Mesenchymal stem cell (in vitro differentiated cells and primary cell): ENCODE measurements around the gene SLC13A4.

Source experiments
- DNase-seq: peaks from one replicate; pipeline ENCODE4 v3.0.0-alpha.2; 2013
- H2AFZ ChIP-seq: one replicate; pipeline ENCODE4 v1.6.1; 2013; ENCODE audit warnings: low read depth, mild to moderate bottlenecking, control low read depth, inconsistent platforms, low read length, moderate library complexity
- H2AK5ac ChIP-seq: 2 replicates; pipeline ENCODE4 v1.6.1; 2013; ENCODE audit warnings: low read length, moderate library complexity, mild to moderate bottlenecking, inconsistent platforms; ENCODE audit not compliant: severe bottlenecking
- H2BK120ac ChIP-seq: one replicate; pipeline ENCODE4 v1.6.1; 2013; ENCODE audit warnings: low read depth, mild to moderate bottlenecking, inconsistent platforms, low read length, moderate library complexity
- H2BK12ac ChIP-seq, 2 experiments: one replicate each; pipeline ENCODE4 v1.6.1; 2013; ENCODE audit warnings: inconsistent platforms in 2 of 2, low read length in 2 of 2, mild to moderate bottlenecking in 2 of 2, moderate library complexity in 2 of 2, control low read depth in 1 of 2
- H2BK15ac ChIP-seq: one replicate; pipeline ENCODE4 v1.6.1; 2013; ENCODE audit warnings: mild to moderate bottlenecking, low read depth, inconsistent platforms; ENCODE audit not compliant: poor library complexity, severe bottlenecking
- H2BK5ac ChIP-seq: 2 replicates; pipeline ENCODE4 v1.6.1; 2013; ENCODE audit warnings: low read depth, mild to moderate bottlenecking, low read length, control low read depth, inconsistent platforms; ENCODE audit not compliant: poor library complexity, severe bottlenecking
- H3K14ac ChIP-seq, 2 experiments: one replicate each; pipeline ENCODE4 v1.6.1; 2013; ENCODE audit warnings: inconsistent platforms in 2 of 2, low read length in 2 of 2, control low read depth in 1 of 2, mild to moderate bottlenecking in 1 of 2, moderate library complexity in 1 of 2
- H3K18ac ChIP-seq, 2 experiments: one replicate each; pipeline ENCODE4 v1.6.1; 2013; ENCODE audit warnings: inconsistent platforms in 2 of 2, low read length in 2 of 2, control low read depth in 1 of 2, low read depth in 1 of 2, mild to moderate bottlenecking in 1 of 2
- H3K23ac ChIP-seq, 2 experiments: one replicate each; pipeline ENCODE4 v1.6.1; 2013; ENCODE audit warnings: inconsistent platforms in 2 of 2, low read length in 2 of 2, mild to moderate bottlenecking in 2 of 2, moderate library complexity in 2 of 2, control low read depth in 1 of 2
- H3K27ac ChIP-seq: 2 replicates; pipeline ENCODE4 v1.5.1; 2013; ENCODE audit warnings: mild to moderate bottlenecking, moderate library complexity, low read length, control low read depth, inconsistent platforms; ENCODE audit not compliant: poor library complexity, severe bottlenecking
- H3K27me3 ChIP-seq, 2 experiments: 2 replicates each; pipeline versions ENCODE4 v1.6.1 to v1.7.0; 2013; ENCODE audit warnings: low read length in 2 of 2, mild to moderate bottlenecking in 2 of 2, moderate library complexity in 2 of 2, control low read depth in 1 of 2, inconsistent platforms in 1 of 2; ENCODE audit not compliant: control insufficient read depth in 1 of 2, insufficient read depth in 1 of 2
- H3K36me3 ChIP-seq, 2 experiments: 2 replicates each; pipeline versions ENCODE4 v1.6.1 to v1.7.0; 2013; ENCODE audit warnings: low read length in 2 of 2, control low read depth in 1 of 2, inconsistent platforms in 1 of 2, low read depth in 1 of 2, mild to moderate bottlenecking in 1 of 2; ENCODE audit not compliant: insufficient read depth in 2 of 2, control insufficient read depth in 1 of 2
- H3K4ac ChIP-seq, 2 experiments: one replicate each; pipeline ENCODE4 v1.6.1; 2013; ENCODE audit warnings: inconsistent platforms in 2 of 2, low read length in 2 of 2, mild to moderate bottlenecking in 2 of 2, moderate library complexity in 2 of 2, control low read depth in 1 of 2, low read depth in 1 of 2
- H3K4me1 ChIP-seq: 2 replicates; pipeline ENCODE4 v1.6.1; 2013; ENCODE audit warnings: low read depth, low read length, control low read depth; ENCODE audit not compliant: control insufficient read depth, insufficient read depth
- H3K4me2 ChIP-seq: 2 replicates; pipeline ENCODE4 v1.6.1; 2013; ENCODE audit warnings: low read length, mild to moderate bottlenecking, inconsistent platforms; ENCODE audit not compliant: poor library complexity, severe bottlenecking
- H3K4me3 ChIP-seq, 2 experiments: 2 replicates each; pipeline versions ENCODE4 v1.5.1 to v1.7.0; 2013; ENCODE audit warnings: low read length in 2 of 2, mild to moderate bottlenecking in 2 of 2, control low read depth in 1 of 2, low read depth in 1 of 2; ENCODE audit not compliant: insufficient read depth in 1 of 2
- H3K79me1 ChIP-seq: replicated peaks from 2 replicates; pipeline ENCODE4 v1.6.1; 2013; ENCODE audit warnings: mild to moderate bottlenecking, control low read depth, low read length, inconsistent platforms; ENCODE audit not compliant: poor library complexity, severe bottlenecking
- H3K9ac ChIP-seq: 2 replicates; pipeline ENCODE4 v1.7.0; 2013; ENCODE audit warnings: mild to moderate bottlenecking, low read length, moderate library complexity
- H3K9me3 ChIP-seq: 2 replicates; pipeline ENCODE4 v1.7.0; 2013; ENCODE audit warnings: mild to moderate bottlenecking, low read length; ENCODE audit not compliant: control insufficient read depth
- H4K8ac ChIP-seq: one replicate; pipeline ENCODE4 v1.6.1; 2013; ENCODE audit warnings: inconsistent platforms, mild to moderate bottlenecking, low read length, moderate library complexity
- H4K91ac ChIP-seq: one replicate; pipeline ENCODE4 v1.6.1; 2013; ENCODE audit warnings: mild to moderate bottlenecking, low read length, inconsistent platforms
- WGBS: methylation state at CpG from one replicate; pipeline ENCODE4 v1.1.7; 2013; ENCODE audit warnings: mixed read lengths; 5-methylcytosine and 5-hydroxymethylcytosine counted together

The SLC13A4 gene

GRCh38 chr7:135773464-135773863 lies 45.5 kb upstream of the SLC13A4 start:
- Histone ChIP-seq H2AK5ac (no peak overlapping the region), H3K4me2 (no peak overlapping the region), H3K27me3 (peaks cover 0 to 2% of the 10 kb centered on the region in 2 experiments), H3K36me3 (no peaks in the 10 kb centered on the region), H3K14ac (no peak overlapping the region), H2BK15ac (no peak overlapping the region), H2BK120ac (no peak overlapping the region), H3K4me1 (no peaks in the 10 kb centered on the region), H2BK5ac (no peak overlapping the region), H2AFZ (no peak overlapping the region), H3K18ac (peak overlapping the region in 1 of 2 experiments; percentile 44), H3K79me1 (no peaks in the 10 kb centered on the region), H3K4ac (no peak overlapping the region), H3K27ac (no peak overlapping the region), H3K4me3 (no peak overlapping the region), H3K23ac (no peak overlapping the region), H4K91ac (no peak overlapping the region), H4K8ac (peak overlapping the region; percentile 29), H2BK12ac (peak overlapping the region; percentile 21 to 30), H3K9ac (no peak overlapping the region), H3K9me3 (peaks cover 9% of the 10 kb centered on the region)
- WGBS = 86% methylated on average over 3 of the region's 5 CpGs
- DNase-seq = no peak

GRCh38 chr7:135772639-135773222 lies 44.7 kb upstream of the SLC13A4 start:
- Histone ChIP-seq H2BK5ac (no peak overlapping the region), H2BK12ac (peak overlapping the region in 1 of 2 experiments; percentile 29), H3K9me3 (peaks cover 2% of the 10 kb centered on the region), H3K18ac (peak overlapping the region in 1 of 2 experiments; percentile 29), H3K27me3 (peaks cover 0 to 9% of the 10 kb centered on the region in 2 experiments), H4K8ac (peak overlapping the region; percentile 69), H3K4ac (peak overlapping the region in 1 of 2 experiments; percentile 11), H3K79me1 (no peaks in the 10 kb centered on the region), H3K9ac (peak overlapping the region; percentile 38), H3K4me1 (no peaks in the 10 kb centered on the region), H2AK5ac (no peak overlapping the region), H3K4me2 (no peak overlapping the region), H2AFZ (peak overlapping the region; percentile 77), H3K4me3 (no peak overlapping the region), H2BK15ac (no peak overlapping the region), H3K14ac (no peak overlapping the region), H3K27ac (no peak overlapping the region), H2BK120ac (no peak overlapping the region), H3K36me3 (no peaks in the 10 kb centered on the region), H4K91ac (no peak overlapping the region), H3K23ac (no peak overlapping the region)
- DNase-seq = no peak
- 84% methylated on average over 7 of the region's 8 CpGs for WGBS

- WGBS = 71% methylated on average over 4 of the region's 4 CpGs
- no peaks in the 10 kb centered on the region for H3K9me3 ChIP-seq
- no peak overlapping the region for H4K8ac ChIP-seq
- peak; percentile 82 for DNase-seq
- peak overlapping the region; percentile 11 for H4K91ac ChIP-seq
- no peak overlapping the region for H2BK120ac ChIP-seq
- no peak overlapping the region for H3K27ac ChIP-seq
- H3K4me2 ChIP-seq = no peak overlapping the region
- H3K9ac ChIP-seq = peak overlapping the region; percentile 38
- peak overlapping the region; percentile 48 to 60 for H3K18ac ChIP-seq
- peaks cover 0 to 11% of the 10 kb centered on the region in 2 experiments for H3K27me3 ChIP-seq
- H3K79me1 ChIP-seq = no peaks in the 10 kb centered on the region
- H3K4me1 ChIP-seq = no peaks in the 10 kb centered on the region
- no peaks in the 10 kb centered on the region for H3K36me3 ChIP-seq
- H2BK5ac ChIP-seq = no peak overlapping the region
- H2BK15ac ChIP-seq = no peak overlapping the region
- H3K14ac ChIP-seq = peak overlapping the region in 1 of 2 experiments; percentile 46
- H2AK5ac ChIP-seq = no peak overlapping the region
- H3K4ac ChIP-seq = no peak overlapping the region
- H3K4me3 ChIP-seq = no peak overlapping the region
- peak overlapping the region; percentile 77 for H2AFZ ChIP-seq
- H3K23ac ChIP-seq = no peak overlapping the region
- peak overlapping the region; percentile 23 to 52 for H2BK12ac ChIP-seq
Observed at GRCh38 chr7:135771961-135772638, 44.1 kb upstream of the SLC13A4 start.

GRCh38 chr7:135771051-135771450 lies 43.1 kb upstream of the SLC13A4 start:
- Histone ChIP-seq H2AFZ (no peak overlapping the region), H3K23ac (no peak overlapping the region), H2BK5ac (no peak overlapping the region), H4K8ac (no peak overlapping the region), H2AK5ac (no peak overlapping the region), H3K4ac (no peak overlapping the region), H3K18ac (no peak overlapping the region), H3K9me3 (no peaks in the 10 kb centered on the region), H2BK120ac (no peak overlapping the region), H3K27me3 (peaks cover 0 to 18% of the 10 kb centered on the region in 2 experiments), H3K4me2 (no peak overlapping the region), H3K36me3 (no peaks in the 10 kb centered on the region), H2BK12ac (no peak overlapping the region), H4K91ac (no peak overlapping the region), H2BK15ac (no peak overlapping the region), H3K27ac (no peak overlapping the region), H3K4me1 (no peaks in the 10 kb centered on the region), H3K14ac (no peak overlapping the region), H3K4me3 (no peak overlapping the region), H3K79me1 (no peaks in the 10 kb centered on the region), H3K9ac (no peak overlapping the region)
- 84% methylated on average over 1 of the region's 1 CpG for WGBS
- no peak for DNase-seq
